Body of pancreas (tissue), 4 donors: ENCODE data around the gene CCDC146. TPM values are rescaled to one million over a fixed set of nuclear protein-coding genes. Genes with fewer than 3 reads are reported as not detected.

Experiments used
- ATAC-seq: fragments of 150-250 bp; one replicate; pipeline ENCODE4 v1.9.1; 2016
- DNase-seq, 4 donors: peaks; one replicate each; pipeline ENCODE4 v3.0.0-alpha.2; 2019
- H3K27ac ChIP-seq, 4 donors: fragments of 200-600 bp; sonication (generic); 1 replicate in 3 of 4; 2 replicates in 1 of 4; pipeline versions ENCODE4 v1.5.1 to v1.6.1; 2016 to 2019; ENCODE audit warnings: mild to moderate bottlenecking in 1 of 4, mixed read lengths in 1 of 4, moderate library complexity in 1 of 4
- H3K27me3 ChIP-seq, 2 donors: fragments of 200-600 bp; sonication (generic); one replicate each; pipeline ENCODE4 v1.6.0; 2016; ENCODE audit warnings: mild to moderate bottlenecking in 1 of 2
- H3K36me3 ChIP-seq, 2 donors: fragments of 200-600 bp; sonication (generic); replicated peaks in 1 of 2; 2 replicates each; pipeline ENCODE4 v1.5.1; 2016; ENCODE audit warnings: low read depth in 2 of 2; ENCODE audit not compliant: insufficient read depth in 1 of 2
- H3K4me1 ChIP-seq: fragments of 200-600 bp; sonication (generic); one replicate; pipeline ENCODE4 v1.6.0; 2016
- H3K4me3 ChIP-seq, 2 donors: fragments of 200-600 bp; sonication (generic); 1 replicate in 1 of 2; 2 replicates in 1 of 2; pipeline ENCODE4 v1.5.1; 2016 to 2019
- H3K9me3 ChIP-seq, 3 donors: fragments of 200-600 bp; sonication (generic); 1 replicate in 2 of 3; 2 replicates in 1 of 3; pipeline ENCODE4 v1.5.1; 2016
- POLR2A ChIP-seq, 3 donors: fragments of 450-650 bp; IDR thresholded peaks; one replicate each; pipeline ENCODE4 v1.6.1; 2016; ENCODE audit warnings: antibody characterized with exemption in 3 of 3, mild to moderate bottlenecking in 2 of 3
- WGBS, 2 donors: methylation state at CpG; one replicate each; pipeline ENCODE4 v1.1.5; 2017; 5-methylcytosine and 5-hydroxymethylcytosine counted together
- intact Hi-C: fragments of 100-400 bp; cut with DNase I; formaldehyde crosslinking; loops from one replicate; pipeline ENCODE4 v1.15.1; 2023
- total RNA-seq, 2 donors: library from RNA; depleted of rRNA; stranded (reverse); fragments of >200 nt; gene quantifications; one replicate each; pipeline ENCODE4 v1.1.0, GENCODE V29; 2016
- TF ChIP-seq, protein P1 (sequence below), 7 experiments: fragments of 450-650 bp in 4 of 7; fragments of 200-600 bp in 3 of 7; sonication (generic) in 3 of 7; IDR thresholded peaks; one replicate each; pipeline ENCODE4 v1.5.1; 2016 to 2019; ENCODE audit warnings: antibody characterized with exemption in 7 of 7

Gene CCDC146
- total RNA-seq, 2 donors from 2014 or later, result 3.3 to 7.5 TPM

GRCh38 chr7:77306231-77307067, 184.0 kb downstream of the CCDC146 start:
- no peaks in the 10 kb centered on the region for H3K27me3 ChIP-seq
- no peak overlapping the region for H3K27ac ChIP-seq
- no peaks in the 10 kb centered on the region for H3K9me3 ChIP-seq
- no peaks in the 10 kb centered on the region for H3K4me1 ChIP-seq
- H3K36me3 ChIP-seq, result peaks cover 0 to 5% of the 10 kb centered on the region in 2 donors
- WGBS, 2 donors, result 77 to 91% methylated on average over 16 to 17 of the region's 17 CpGs
- ATAC-seq (no peak), DNase-seq (no peak)
- TF ChIP-seq POLR2A (IDR thresholded peaks at IDR 0.05), result no peak
- TF ChIP-seq, protein P1, sequence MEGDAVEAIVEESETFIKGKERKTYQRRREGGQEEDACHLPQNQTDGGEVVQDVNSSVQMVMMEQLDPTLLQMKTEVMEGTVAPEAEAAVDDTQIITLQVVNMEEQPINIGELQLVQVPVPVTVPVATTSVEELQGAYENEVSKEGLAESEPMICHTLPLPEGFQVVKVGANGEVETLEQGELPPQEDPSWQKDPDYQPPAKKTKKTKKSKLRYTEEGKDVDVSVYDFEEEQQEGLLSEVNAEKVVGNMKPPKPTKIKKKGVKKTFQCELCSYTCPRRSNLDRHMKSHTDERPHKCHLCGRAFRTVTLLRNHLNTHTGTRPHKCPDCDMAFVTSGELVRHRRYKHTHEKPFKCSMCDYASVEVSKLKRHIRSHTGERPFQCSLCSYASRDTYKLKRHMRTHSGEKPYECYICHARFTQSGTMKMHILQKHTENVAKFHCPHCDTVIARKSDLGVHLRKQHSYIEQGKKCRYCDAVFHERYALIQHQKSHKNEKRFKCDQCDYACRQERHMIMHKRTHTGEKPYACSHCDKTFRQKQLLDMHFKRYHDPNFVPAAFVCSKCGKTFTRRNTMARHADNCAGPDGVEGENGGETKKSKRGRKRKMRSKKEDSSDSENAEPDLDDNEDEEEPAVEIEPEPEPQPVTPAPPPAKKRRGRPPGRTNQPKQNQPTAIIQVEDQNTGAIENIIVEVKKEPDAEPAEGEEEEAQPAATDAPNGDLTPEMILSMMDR (IDR thresholded peaks at IDR 0.05), result no peak
- intact Hi-C loops, result no loop called here
- H3K4me3 ChIP-seq, result no peak overlapping the region

GRCh38 chr7:77308792-77309191, 186.4 kb downstream of the CCDC146 start:
- Histone ChIP-seq H3K36me3 (peaks cover 0 to 7% of the 10 kb centered on the region in 2 donors), H3K27ac (no peak overlapping the region), H3K4me3 (no peak overlapping the region), H3K4me1 (no peaks in the 10 kb centered on the region), H3K9me3 (no peaks in the 10 kb centered on the region), H3K27me3 (no peaks in the 10 kb centered on the region)
- TF ChIP-seq, protein P1 (IDR thresholded peaks at IDR 0.05), result no peak
- no peak for TF ChIP-seq POLR2A (IDR thresholded peaks at IDR 0.05)
- intact Hi-C loops, result no loop called here
- ATAC-seq (no peak), DNase-seq (no peak)
- WGBS, 2 donors, result 100% methylated on average over 4 of the region's 4 CpGs; no CpG with 5 or more reads in 1 of the 2 donors

DNA sequence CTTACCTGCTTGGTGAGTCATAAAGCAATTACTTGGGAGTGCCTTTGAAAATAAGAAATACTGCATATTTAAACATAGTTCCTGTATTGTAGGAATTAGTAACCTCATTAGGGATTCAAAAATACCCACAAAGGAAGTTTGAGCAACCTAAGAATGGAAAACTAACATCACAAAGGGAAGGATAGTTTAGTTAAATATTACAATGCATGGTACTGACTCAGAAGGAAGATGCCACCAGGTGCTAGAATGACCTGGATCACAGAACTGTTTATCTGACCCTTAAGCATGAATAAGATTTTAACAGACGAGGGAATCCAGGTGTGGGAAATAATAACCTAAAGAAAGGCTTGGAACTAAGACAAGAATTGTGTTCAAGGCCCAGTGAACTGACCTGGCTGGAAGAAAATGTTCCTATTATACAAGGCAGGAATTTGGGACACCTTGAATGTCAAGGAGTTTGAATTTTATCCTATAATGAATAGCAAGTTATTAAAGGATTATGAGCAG, 187.4 kb downstream of the CCDC146 start:
- no peaks in the 10 kb centered on the region for H3K9me3 ChIP-seq
- H3K36me3 ChIP-seq, result peaks cover 0 to 11% of the 10 kb centered on the region in 2 donors
- no peak overlapping the region for H3K27ac ChIP-seq
- DNase-seq (no peak), ATAC-seq (no peak)
- H3K4me3 ChIP-seq, result no peak overlapping the region
- intact Hi-C loops, result no loop called here
- 66 to 90% methylated on average over 1 of the region's 1 CpG for WGBS, 2 donors
- H3K27me3 ChIP-seq, result no peaks in the 10 kb centered on the region
- no peaks in the 10 kb centered on the region for H3K4me1 ChIP-seq
- TF ChIP-seq, protein P1 (IDR thresholded peaks at IDR 0.05), result no peak
- TF ChIP-seq POLR2A (IDR thresholded peaks at IDR 0.05), result no peak

GRCh38 chr7:77310982-77311381, 188.6 kb downstream of the CCDC146 start:
- WGBS, 2 donors, result 89 to 90% methylated on average over 5 of the region's 5 CpGs
- Histone ChIP-seq H3K4me3 (no peak overlapping the region), H3K27me3 (no peaks in the 10 kb centered on the region), H3K36me3 (peaks cover 0 to 11% of the 10 kb centered on the region in 2 donors), H3K4me1 (no peaks in the 10 kb centered on the region), H3K9me3 (no peaks in the 10 kb centered on the region), H3K27ac (no peak overlapping the region)
- DNase-seq, result no peak
- no peak for TF ChIP-seq POLR2A (IDR thresholded peaks at IDR 0.05)
- TF ChIP-seq, protein P1 (IDR thresholded peaks at IDR 0.05), result no peak
- intact Hi-C loops, result no loop called here
- ATAC-seq, result no peak
